ENCODE measurements around the gene THAP7. TPM values are rescaled to one million over a fixed set of nuclear protein-coding genes. Genes with fewer than 3 reads are reported as not detected.

THAP7 gene
- total and polyA plus RNA-seq, 8 donors = 14.7 to 26.3 (median 20.0) TPM

- Histone ChIP-seq H3K27ac (no peak overlapping the region), H3K4me1 (peaks cover 5 to 6% of the 10 kb centered on the region in 2 donors), H3K9me3 (no peaks in the 10 kb centered on the region), H3K36me3 (no peaks in the 10 kb centered on the region), H3K4me3 (no peak overlapping the region), H3K27me3 (peaks cover 4 to 49% of the 10 kb centered on the region in 2 donors)
- ATAC-seq (no peak), DNase-seq (peak in 1 of 4 donors; percentile 66)
- intact Hi-C loops (cut with DNase I) = no loop called here
- TF ChIP-seq CTCF (IDR thresholded peaks at IDR 0.05) = no peak
These were observed 26.6 kb upstream of the THAP7 start for GRCh38 chr22:21028277-21029251.

GRCh38 chr22:21026783-21027692, 25.1 kb upstream of the THAP7 start:
- Histone ChIP-seq H3K36me3 (no peaks in the 10 kb centered on the region), H3K9me3 (no peaks in the 10 kb centered on the region), H3K4me1 (peaks cover 2% of the 10 kb centered on the region in 2 donors), H3K27me3 (peaks cover 4 to 34% of the 10 kb centered on the region in 2 donors), H3K4me3 (no peak overlapping the region), H3K27ac (no peak overlapping the region)
- DNase-seq = peak; percentile 22 to 69 (median 56)
- intact Hi-C loops (cut with DNase I) = no loop called here
- ATAC-seq = peak; percentile 84
- TF ChIP-seq CTCF (IDR thresholded peaks at IDR 0.05) = no peak

GRCh38 chr22:21025763-21026755, 24.1 kb upstream of the THAP7 start:
- ATAC-seq = no peak
- Histone ChIP-seq H3K27me3 (peaks cover 0 to 24% of the 10 kb centered on the region in 2 donors), H3K9me3 (no peaks in the 10 kb centered on the region), H3K4me3 (no peak overlapping the region), H3K4me1 (no peaks in the 10 kb centered on the region), H3K27ac (no peak overlapping the region), H3K36me3 (no peaks in the 10 kb centered on the region)
- DNase-seq = peak in 1 of 4 donors; percentile 65
- intact Hi-C loops (cut with DNase I) = no loop called here
- no peak for TF ChIP-seq CTCF (IDR thresholded peaks at IDR 0.05)

DNA sequence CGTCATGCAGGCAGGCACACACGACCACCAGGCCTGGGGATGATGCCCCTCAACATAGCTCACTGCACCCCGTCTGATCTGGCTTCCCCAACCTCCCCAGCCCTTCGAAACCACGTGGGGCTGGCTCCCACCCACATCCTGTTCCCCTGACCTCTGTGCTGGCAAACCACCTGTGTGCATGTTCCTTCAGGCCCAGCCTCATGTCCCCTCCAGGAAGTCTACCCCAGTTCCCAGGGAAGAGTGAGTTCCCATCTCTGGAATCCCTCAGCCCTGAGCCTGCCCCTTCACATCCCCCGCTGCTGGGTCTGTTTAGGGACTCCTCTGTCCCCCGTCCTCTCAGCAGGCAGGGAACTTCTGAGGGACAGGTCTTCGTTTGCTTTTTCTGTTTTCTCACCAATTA, 23.3 kb upstream of the THAP7 start:
- Histone ChIP-seq H3K27ac (no peak overlapping the region), H3K4me3 (no peak overlapping the region), H3K4me1 (no peaks in the 10 kb centered on the region), H3K27me3 (peaks cover 0 to 16% of the 10 kb centered on the region in 2 donors), H3K9me3 (no peaks in the 10 kb centered on the region), H3K36me3 (no peaks in the 10 kb centered on the region)
- no peak for TF ChIP-seq CTCF (IDR thresholded peaks at IDR 0.05)
- DNase-seq (peak in 1 of 4 donors; percentile 26), ATAC-seq (no peak)
- intact Hi-C loops (cut with DNase I) = no loop called here
